Stimulated activated CD8-positive, alpha-beta memory T cell treated with anti-CD3 and anti-CD28 coated beads, Interleukin-7, amount 100 ng/mL, for 4 hours (primary cell): ENCODE results near the gene FMNL3.
"Not testable (repeated sequence)": the region's sequence is repeated elsewhere in the genome, so short reads cannot be mapped to it uniquely, and the experiment has no call there.

Experiments used
- DNase-seq, 2 donors: peaks; one replicate each; pipeline ENCODE4 v3.0.0-alpha.2; 2020; ENCODE audit warnings: low read depth in 2 of 2

The FMNL3 gene

GRCh38 chr12:49713952-49714351 is 6.7 kb upstream of the FMNL3 start:
- DNase-seq, result not testable (repeated sequence)

GRCh38 chr12:49708851-49709250 is 1.6 kb upstream of the FMNL3 start:
- DNase-seq, result no peak

GRCh38 chr12:49707812-49708147 is 575 bp upstream of the FMNL3 start:
- no peak for DNase-seq

- DNase-seq, result no peak
These were observed 666 bp downstream of the FMNL3 start for GRCh38 chr12:49706351-49707127.

- DNase-seq, result peak in 1 of 2 donors; percentile 16
These were observed 1.6 kb downstream of the FMNL3 start for GRCh38 chr12:49705479-49706134.

GRCh38 chr12:49703647-49704137 is 3.5 kb downstream of the FMNL3 start:
- peak; percentile 42 to 54 for DNase-seq

- no peak for DNase-seq
These were observed 4.5 kb downstream of the FMNL3 start for GRCh38 chr12:49702676-49703215.

DNA sequence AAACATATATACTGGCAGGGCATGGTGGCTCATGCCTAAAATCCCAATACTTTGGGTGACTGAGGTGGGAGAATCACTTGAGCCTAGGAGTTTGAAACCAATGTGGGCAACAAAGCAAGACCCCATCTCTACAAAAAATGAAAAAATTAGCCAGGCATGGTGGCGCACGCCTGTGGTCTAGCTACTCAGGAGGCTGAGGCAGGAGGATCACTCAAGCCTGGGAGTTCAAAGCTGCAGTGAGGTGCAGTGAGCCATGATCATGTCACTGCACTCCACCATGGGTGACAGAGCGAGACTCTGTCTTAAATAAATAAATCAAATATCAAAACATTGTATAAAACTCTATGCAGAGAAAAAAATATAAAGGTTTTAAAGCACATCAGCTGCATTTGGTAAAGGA is 5.2 kb downstream of the FMNL3 start:
- no peak for DNase-seq

GRCh38 chr12:49698619-49699545 is 8.3 kb downstream of the FMNL3 start:
- DNase-seq, result peak in 1 of 2 donors; percentile 40

GRCh38 chr12:49697808-49698207 is 9.4 kb downstream of the FMNL3 start:
- no peak for DNase-seq

DNA sequence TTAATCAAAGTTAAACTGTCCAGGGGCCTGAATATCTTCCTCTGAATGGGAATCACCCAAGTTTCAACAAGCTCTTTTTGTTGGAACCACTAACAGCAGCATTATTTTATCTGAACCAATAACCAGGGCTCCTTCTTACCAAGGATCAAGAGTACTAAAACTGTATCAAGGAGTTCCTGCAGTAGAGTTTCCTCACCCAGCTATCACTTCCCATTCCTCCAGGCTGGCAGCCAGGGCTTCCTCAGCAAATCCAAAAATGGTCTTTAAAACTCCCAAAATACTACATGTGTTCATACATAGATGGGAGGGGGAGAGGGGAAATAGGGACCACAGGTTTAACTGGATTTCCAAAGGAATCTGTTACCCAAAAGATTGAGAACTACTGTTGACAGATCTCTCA is 10.5 kb downstream of the FMNL3 start:
- no peak for DNase-seq

DNA sequence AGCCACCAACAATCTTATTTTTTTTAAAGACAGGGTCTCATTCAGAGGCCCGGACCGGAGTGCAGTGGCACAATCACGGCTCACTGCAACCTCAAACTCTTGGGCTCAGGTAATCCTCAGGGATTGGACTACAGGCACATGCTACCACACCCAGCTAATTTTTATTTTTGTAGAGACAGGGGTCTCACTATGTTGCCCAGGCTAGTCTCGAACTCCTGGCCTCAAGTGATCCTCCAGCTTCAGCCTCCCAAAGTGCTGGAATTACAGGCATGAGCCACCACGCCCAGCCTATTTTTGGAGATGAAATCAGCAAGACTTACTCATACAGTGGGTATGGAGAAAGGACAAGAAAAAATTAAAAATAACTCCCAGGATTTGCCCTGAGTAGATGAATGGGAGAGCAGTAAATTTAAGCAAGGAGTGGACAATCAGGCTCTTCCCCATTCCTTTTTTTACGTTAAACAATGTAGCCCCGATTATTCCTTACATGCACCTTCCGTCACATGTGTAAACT is 13.2 kb downstream of the FMNL3 start:
- DNase-seq, result no peak

- DNase-seq, result no peak
These were observed 14.4 kb downstream of the FMNL3 start for GRCh38 chr12:49692851-49693250.

DNA sequence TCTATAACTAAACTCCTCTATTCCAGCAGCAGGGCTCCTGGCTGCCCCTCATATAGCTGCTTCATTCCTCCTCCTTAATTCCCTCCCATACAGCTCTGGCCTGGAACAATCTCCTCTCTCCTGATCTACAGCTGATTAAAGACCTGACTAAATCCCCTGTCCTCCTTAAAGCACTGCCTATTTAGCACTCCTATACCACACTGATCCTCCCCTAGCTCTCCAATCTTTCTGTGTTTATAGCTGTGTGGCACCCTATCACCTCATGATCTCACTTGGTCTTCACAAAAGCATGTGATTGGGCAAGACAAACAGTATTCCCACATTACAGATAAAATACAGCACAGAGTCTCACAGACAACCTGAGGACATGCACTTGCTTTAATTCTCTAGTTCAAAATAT is 17.4 kb downstream of the FMNL3 start:
- DNase-seq, result no peak

- no peak for DNase-seq
These were observed 18.0 kb downstream of the FMNL3 start for GRCh38 chr12:49689237-49689636.

GRCh38 chr12:49687941-49688340 is 19.3 kb downstream of the FMNL3 start:
- DNase-seq, result no peak

DNA sequence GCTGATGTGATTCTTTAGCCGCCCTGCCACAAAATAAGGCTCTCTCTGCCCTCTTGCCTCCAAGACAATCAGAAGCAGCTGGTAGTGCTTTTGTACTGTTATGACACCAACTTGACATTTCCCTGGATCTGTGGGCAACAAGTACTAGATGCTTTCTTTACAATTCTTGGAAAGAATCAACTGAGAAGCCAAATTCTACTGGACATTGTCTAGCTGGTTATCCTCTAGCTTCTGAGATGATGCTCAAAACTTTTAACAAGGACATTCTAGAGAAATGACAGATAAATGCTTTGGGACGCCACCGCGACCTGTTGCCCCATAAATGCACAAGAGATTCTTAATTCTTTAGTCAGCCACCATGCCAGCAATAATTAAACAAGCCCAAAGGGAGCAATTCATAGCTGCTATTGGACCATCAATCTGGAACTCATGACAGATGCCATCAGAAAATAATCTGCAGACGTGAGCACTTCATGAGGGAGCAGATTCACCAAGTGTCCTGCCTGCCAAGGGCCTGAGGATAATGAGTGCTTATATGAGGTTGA is 22.8 kb downstream of the FMNL3 start:
- DNase-seq, result no peak

DNA sequence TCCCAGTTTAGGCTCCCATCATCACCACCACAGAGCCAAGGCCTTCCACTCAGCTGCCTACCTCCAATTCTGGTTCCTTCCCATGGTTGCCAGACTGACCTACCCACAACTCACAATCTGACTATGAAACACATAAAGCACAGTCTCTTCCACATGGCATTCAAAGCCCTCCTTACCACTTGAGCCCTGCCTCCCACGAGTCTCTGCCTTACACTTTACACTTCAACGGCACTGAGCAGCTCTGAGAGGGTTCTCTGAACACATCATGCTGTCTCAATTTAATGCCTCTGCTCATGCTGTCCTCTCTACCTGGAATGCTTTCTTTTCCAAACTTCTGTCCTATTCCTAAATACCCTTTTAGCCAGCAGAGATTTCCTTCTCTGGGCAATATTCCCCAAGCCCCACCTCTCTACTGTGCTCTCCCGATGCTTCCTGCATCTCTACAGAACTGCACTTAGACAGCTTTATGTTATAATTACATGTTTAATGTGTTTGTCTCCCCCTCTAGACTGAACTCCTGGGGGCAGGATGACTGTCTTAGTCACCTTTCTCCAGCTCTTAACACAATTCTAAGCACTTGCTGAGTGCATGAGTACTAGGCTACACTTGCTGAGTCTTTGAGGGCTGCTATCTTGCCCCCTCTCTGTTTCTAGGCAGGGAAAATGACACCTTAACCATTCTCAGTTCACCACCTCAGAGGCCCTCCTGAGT is 23.5 kb downstream of the FMNL3 start:
- DNase-seq, result no peak

DNA sequence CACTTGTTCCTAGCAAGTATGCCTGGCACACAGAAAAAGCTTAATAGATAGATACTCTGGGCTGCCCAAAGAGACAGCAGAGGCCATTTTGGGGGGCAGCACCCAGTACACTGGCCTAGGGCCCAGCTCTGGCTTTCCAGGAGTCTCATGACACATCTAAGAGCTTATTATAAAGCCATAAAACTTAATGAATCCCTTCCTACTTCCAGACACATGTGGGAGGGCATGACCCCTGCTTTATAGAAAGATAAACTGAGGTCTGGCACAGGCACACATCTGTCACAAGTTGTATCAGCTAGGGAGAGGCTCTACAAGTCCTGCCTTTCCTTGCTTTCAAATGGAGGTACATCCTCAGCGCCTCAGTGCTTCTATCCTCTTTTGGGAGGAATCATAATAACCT is 27.1 kb downstream of the FMNL3 start:
- no peak for DNase-seq

DNA sequence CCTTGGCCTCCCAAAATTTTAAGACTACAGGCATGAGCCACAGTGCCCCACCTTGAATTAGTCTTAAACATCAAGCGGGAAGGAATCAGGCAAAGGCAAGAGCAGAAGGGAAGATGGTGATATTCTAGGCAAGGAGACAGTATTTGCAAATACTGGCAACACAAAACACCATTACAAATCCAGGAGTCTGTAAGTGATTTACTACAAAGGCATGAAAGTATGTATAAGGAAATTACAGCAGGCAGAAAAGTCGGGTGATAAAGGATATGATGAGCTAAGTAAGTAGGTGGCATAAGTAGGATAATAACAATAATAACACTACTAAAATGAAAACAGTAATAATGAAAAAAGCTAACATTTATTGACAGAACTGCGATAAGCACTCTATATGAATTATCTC is 28.5 kb downstream of the FMNL3 start:
- no peak for DNase-seq

GRCh38 chr12:49675137-49675536 is 32.1 kb downstream of the FMNL3 start:
- no peak for DNase-seq
